NCI-H510A treated with DMSO at 0.1 percent for 48 hours (cell line): ENCODE measurements around the gene JPH2.

ENCODE experiments used
- DNase-seq: peaks from one replicate; lab custom pipeline; 2025; lab: John Stamatoyannopoulos, UW

Gene JPH2

GRCh38 chr20:44075950-44076232 lies 111.1 kb downstream of the JPH2 start:
- no peak for DNase-seq

GRCh38 chr20:44075191-44075949 lies 111.6 kb downstream of the JPH2 start:
- no peak for DNase-seq

- DNase-seq: no peak
Observed at GRCh38 chr20:44074252-44075151, 112.5 kb downstream of the JPH2 start.

- no peak for DNase-seq
Observed at GRCh38 chr20:44073675-44074071, 113.3 kb downstream of the JPH2 start.

- DNase-seq: no peak
Observed at GRCh38 chr20:44073011-44073674, 113.8 kb downstream of the JPH2 start.

- no peak for DNase-seq
Observed at GRCh38 chr20:44072384-44072783, 114.6 kb downstream of the JPH2 start.

- no peak for DNase-seq
Observed at GRCh38 chr20:44071526-44072111, 115.4 kb downstream of the JPH2 start.

GRCh38 chr20:44071057-44071456 lies 115.9 kb downstream of the JPH2 start:
- no peak for DNase-seq

- DNase-seq: no peak
Observed at GRCh38 chr20:44070139-44070900, 116.7 kb downstream of the JPH2 start.

- DNase-seq: no peak
Observed at GRCh38 chr20:44069203-44070011, 117.6 kb downstream of the JPH2 start.

GRCh38 chr20:44068316-44069201 lies 118.4 kb downstream of the JPH2 start:
- DNase-seq: no peak

GRCh38 chr20:44067650-44068081 lies 119.3 kb downstream of the JPH2 start:
- no peak for DNase-seq

- DNase-seq: no peak
Observed at GRCh38 chr20:44066645-44067606, 120.1 kb downstream of the JPH2 start.

GRCh38 chr20:44065401-44066340 lies 121.3 kb downstream of the JPH2 start:
- DNase-seq: no peak

- no peak for DNase-seq
Observed at GRCh38 chr20:44064501-44065400, 122.2 kb downstream of the JPH2 start.
